HUES48 (cell line): ENCODE data around the gene MLC1.

Experiments used
- H3K27ac ChIP-seq: one replicate; pipeline ENCODE4 v1.7.0; 2013; ENCODE audit warnings: low read depth, low read length, inconsistent platforms
- H3K27me3 ChIP-seq: 2 replicates; pipeline ENCODE4 v1.6.1; 2013; ENCODE audit warnings: mild to moderate bottlenecking, low read length; ENCODE audit not compliant: control insufficient read depth, insufficient read depth
- H3K36me3 ChIP-seq: 2 replicates; pipeline ENCODE4 v1.6.1; 2013; ENCODE audit warnings: low read length; ENCODE audit not compliant: control insufficient read depth, insufficient read depth
- H3K4me1 ChIP-seq: 2 replicates; pipeline ENCODE4 v1.6.1; 2013; ENCODE audit warnings: mild to moderate bottlenecking, low read length; ENCODE audit not compliant: control insufficient read depth, insufficient read depth
- H3K4me3 ChIP-seq: 2 replicates; pipeline ENCODE4 v1.5.1; 2013; ENCODE audit warnings: mild to moderate bottlenecking, low read depth, low read length
- H3K9ac ChIP-seq: 2 replicates; pipeline ENCODE4 v1.6.1; 2013; ENCODE audit warnings: mild to moderate bottlenecking, low read depth, low read length, moderate library complexity
- H3K9me3 ChIP-seq: 2 replicates; pipeline ENCODE4 v1.6.1; 2013; ENCODE audit warnings: low read length; ENCODE audit not compliant: control insufficient read depth, insufficient read depth

Gene MLC1

DNA sequence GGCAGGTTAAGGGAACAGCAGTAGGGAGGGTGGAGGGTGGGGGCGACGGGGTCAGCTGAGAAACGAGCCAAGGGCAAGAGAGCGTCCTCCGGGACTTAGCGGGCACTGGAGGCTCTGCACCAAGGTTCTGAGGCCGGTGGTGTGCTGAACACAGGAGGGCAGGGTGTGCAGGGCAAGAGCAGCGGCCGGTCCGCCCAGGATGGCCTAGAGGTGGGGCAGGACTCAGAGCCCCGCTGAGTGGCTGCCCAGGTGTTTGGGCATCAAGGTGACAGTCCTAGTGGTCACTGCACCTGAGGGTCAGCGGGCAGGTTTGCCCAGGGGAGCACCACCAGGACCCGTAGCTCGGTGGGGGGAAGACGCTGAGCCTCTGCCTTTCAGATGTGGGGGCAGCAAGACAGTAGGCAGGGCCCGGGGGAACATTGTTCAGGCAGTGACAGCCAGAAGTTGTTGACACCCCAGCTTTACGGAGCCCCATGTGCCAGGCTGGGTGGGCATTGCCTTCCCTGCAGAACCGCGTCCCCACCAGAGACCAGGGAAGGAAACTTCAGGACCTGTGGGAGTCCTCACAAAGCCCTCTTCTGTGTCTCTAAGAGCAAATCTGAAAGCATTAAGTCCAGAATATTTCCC lies 22.6 kb downstream of the MLC1 start:
- H3K36me3 ChIP-seq, result no peaks in the 10 kb centered on the region
- no peak overlapping the region for H3K4me3 ChIP-seq
- no peaks in the 10 kb centered on the region for H3K9me3 ChIP-seq
- peaks cover 24% of the 10 kb centered on the region for H3K27me3 ChIP-seq
- no peak overlapping the region for H3K9ac ChIP-seq
- H3K4me1 ChIP-seq, result peaks cover 2% of the 10 kb centered on the region
- H3K27ac ChIP-seq, result no peak overlapping the region

DNA sequence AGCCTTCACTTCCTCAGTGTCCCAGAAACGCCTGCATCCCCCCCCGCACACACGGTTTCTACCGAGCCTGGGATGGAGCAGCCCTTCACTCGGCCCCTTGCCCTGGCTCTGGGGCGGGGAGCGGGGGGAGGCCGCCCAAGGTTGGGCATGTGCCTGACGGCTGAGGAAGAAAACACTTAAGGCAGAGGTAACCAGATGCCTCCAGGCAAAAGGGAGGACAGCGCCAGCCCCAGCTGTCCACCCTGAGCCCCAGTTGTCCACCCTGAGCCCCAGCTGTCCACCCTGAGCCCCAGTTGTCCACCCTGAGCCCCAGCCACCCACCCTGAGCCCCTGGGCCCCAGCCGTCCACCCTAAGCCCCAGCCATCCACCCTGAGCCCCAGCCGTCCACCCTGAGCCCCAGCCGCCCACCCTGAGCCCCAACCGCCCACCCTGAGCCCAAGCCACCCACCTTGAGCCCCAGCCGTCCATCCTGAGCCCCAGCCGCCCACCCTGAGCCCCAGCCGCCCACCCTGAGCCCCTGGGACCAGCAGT lies 23.3 kb downstream of the MLC1 start:
- peaks cover 2% of the 10 kb centered on the region for H3K4me1 ChIP-seq
- H3K27me3 ChIP-seq, result peaks cover 26% of the 10 kb centered on the region
- no peak overlapping the region for H3K9ac ChIP-seq
- H3K9me3 ChIP-seq, result no peaks in the 10 kb centered on the region
- no peak overlapping the region for H3K27ac ChIP-seq
- H3K36me3 ChIP-seq, result no peaks in the 10 kb centered on the region
- H3K4me3 ChIP-seq, result no peak overlapping the region

DNA sequence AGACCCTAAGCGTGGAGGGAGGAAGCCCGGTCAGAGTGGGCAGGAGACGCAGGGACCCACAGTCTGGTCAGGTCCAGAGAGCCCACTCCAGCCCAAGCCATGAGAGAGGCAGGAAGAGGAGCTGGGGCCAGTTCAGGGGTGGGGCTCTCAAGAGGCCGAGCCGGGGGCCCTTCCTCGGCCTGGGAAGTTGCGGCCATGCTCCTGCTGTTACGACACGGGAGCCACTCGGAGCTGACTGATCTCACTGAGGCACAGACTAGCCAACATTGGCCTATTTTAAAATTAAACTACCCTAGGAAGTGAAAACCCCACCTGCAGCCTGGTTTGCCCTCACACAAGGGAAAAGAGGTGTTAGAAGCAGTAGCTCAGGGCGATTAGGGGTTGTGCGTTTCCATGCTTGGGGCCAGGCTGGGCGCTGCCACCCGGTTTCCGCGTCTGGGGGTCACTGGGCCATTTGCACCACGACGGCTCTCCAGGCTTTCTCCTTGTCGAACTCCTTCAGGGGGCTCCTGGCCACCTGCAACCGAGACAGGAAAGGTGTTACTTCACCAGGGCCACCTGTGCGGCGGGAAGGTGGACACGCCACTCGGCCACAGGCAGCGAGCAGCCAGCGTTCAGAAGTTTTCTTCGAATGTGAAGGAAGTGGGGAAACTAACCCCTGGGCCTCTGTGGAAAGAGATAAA lies 23.9 kb downstream of the MLC1 start:
- no peak overlapping the region for H3K9ac ChIP-seq
- no peak overlapping the region for H3K27ac ChIP-seq
- peaks cover 26% of the 10 kb centered on the region for H3K27me3 ChIP-seq
- H3K4me1 ChIP-seq, result peaks cover 2% of the 10 kb centered on the region
- H3K9me3 ChIP-seq, result no peaks in the 10 kb centered on the region
- no peak overlapping the region for H3K4me3 ChIP-seq
- no peaks in the 10 kb centered on the region for H3K36me3 ChIP-seq

DNA sequence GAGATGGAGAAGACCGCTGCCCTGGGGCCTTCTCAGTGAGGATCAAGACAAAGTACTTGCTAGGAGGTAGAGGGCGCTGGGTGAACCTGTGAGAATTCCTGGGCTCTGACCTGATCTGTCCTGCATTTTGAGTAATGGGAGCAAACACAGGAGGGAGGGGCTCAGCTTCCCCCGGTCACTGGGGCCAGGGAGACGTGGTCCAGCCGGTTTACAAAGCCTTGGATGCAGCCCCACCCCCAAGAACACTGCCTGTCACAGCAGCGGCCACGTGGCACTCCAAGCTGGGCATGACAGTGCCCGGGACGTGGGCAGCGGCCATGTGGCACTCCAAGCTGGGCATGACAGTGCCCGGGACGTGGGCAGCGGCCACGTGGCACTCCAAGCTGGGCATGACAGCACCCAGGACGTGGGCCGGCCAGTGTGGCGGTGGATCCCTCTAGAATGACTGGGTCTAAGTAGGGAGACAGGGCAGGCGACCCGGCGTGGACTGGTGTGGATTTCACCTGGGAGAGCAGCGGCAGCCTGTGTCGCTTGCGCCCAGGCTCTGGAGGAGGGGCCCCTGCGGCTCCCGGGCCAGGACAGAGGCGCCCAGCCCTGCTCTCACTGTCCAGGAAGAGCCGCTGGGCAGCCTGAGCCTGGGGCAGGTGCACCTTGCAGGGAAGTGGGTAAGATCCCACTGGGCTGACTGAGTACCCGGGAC lies 24.6 kb downstream of the MLC1 start:
- H3K9me3 ChIP-seq, result no peaks in the 10 kb centered on the region
- no peak overlapping the region for H3K27ac ChIP-seq
- peaks cover 2% of the 10 kb centered on the region for H3K4me1 ChIP-seq
- no peak overlapping the region for H3K4me3 ChIP-seq
- H3K9ac ChIP-seq, result no peak overlapping the region
- no peaks in the 10 kb centered on the region for H3K36me3 ChIP-seq
- peaks cover 26% of the 10 kb centered on the region for H3K27me3 ChIP-seq

DNA sequence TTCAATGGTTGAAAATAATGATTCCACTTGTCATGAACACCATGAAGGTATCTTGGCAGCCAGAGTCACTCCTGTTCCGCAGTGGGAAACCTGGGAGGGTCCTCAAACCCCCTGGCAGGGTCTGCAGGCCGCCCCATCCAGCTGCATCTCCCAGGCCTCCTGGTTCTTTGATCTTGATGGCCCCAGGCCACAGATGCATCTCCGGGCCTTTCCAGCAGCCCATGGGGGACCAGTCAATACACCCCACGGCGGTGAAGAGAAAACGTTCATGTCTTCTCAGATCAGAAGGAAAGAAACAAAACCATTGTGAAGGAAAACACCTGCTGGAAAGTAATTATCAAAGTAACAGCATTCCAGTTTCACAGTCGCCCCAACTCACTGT lies 25.4 kb downstream of the MLC1 start:
- H3K4me1 ChIP-seq, result peaks cover 2% of the 10 kb centered on the region
- no peak overlapping the region for H3K4me3 ChIP-seq
- no peak overlapping the region for H3K27ac ChIP-seq
- peaks cover 26% of the 10 kb centered on the region for H3K27me3 ChIP-seq
- H3K36me3 ChIP-seq, result no peaks in the 10 kb centered on the region
- no peak overlapping the region for H3K9ac ChIP-seq
- H3K9me3 ChIP-seq, result no peaks in the 10 kb centered on the region

DNA sequence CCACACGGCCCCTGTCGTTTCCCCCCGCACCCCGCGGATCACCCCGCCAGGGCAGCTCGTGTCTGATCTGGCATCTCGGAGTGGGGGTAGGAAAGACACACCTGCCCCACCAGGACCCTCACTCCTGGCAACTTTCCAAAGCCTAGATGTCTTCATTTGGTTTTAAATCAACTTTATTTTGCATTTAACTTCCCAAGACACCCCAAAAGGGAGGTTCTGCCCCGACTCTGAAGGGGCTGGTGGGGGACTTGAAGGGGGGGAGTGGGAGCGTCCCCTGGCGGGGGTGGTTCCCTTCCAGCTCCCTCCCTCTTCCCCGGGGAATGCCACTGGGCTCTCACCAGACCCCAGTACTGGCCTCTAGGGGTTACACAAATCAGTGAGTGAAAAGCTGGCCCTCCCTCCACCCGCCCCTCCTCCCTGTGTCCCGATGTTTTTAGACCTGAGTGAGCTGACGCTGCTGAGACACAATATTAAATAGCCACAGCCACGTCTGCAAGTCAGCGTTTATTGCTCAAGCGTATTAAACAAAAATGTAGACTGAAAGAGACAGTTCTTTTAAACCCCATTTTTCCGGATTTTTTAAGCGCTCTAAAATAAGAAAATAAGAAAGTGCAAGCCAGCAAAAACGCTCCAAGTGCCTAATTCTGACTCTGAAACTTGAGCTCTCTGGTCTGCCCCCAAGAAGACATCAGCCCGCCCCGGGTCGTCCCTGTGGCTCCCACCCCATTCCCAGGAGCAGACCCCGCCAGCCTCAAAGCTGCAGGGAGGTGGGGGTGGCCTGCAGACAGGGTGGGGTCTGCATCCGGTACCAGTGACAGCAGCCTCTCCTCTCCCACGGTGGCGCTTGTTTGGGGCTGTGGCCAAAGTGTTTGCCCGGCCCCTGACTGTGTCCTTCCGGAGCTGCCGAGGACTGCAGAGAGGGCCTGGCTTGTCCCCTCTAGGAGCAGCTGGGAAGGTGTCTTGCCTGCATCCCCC lies 26.0 kb downstream of the MLC1 start:
- peak overlapping the region; percentile 58 for H3K4me3 ChIP-seq
- H3K9me3 ChIP-seq, result no peaks in the 10 kb centered on the region
- H3K4me1 ChIP-seq, result peaks cover 2% of the 10 kb centered on the region
- H3K27ac ChIP-seq, result no peak overlapping the region
- no peak overlapping the region for H3K9ac ChIP-seq
- H3K36me3 ChIP-seq, result no peaks in the 10 kb centered on the region
- H3K27me3 ChIP-seq, result peaks cover 26% of the 10 kb centered on the region

DNA sequence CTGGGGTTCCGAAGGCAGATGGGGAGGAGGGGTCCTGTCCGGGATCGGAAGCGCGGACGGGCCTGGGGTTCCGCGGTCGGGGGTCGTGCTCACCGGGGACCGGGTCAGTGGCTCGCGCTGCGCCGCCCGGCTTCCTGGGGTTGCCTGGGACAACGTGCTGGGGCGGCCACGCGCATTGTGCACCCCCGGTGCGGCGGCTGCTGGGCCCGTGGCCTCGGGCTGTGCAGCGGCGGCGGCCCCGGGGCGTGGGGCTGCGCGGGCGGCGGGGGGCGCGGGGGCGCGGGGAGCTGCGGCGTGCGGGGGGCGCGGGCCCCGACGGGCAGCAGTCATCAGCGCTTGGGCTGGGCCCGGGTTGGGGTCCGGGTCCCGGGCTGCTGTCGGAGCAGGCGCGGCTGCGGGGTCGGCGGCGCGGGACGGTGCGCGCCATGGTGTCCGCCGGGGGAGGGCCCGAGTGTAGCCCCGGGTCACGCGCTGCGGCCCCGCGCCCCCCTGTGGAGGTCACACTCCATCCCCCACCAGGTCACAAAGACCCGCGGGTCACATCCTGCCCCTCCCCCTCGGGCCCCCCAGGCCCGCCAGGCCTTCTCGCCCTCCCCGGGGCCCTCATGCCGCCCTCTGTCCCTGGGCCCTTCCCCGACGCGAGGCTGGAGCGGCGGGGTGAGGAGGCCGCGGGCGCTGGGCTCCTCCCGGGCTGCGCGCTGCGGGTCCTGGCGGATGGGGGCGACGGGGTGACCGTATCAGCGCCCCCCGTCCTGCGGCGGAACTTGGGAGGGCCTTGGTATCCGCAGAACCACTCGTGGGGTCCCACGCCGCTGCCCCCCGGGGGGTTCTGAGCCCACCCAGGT lies 26.9 kb downstream of the MLC1 start, which contains the start of gene TTLL8:
TSS of gene TTLL8 (minus strand) at position 238 of the 845 bp plus-strand sequence.
- no peaks in the 10 kb centered on the region for H3K9me3 ChIP-seq
- H3K9ac ChIP-seq, result no peak within 1 kb of the TSS
- peaks cover 26% of the 10 kb centered on the region for H3K27me3 ChIP-seq
- H3K36me3 ChIP-seq, result no peaks in the 10 kb centered on the region
- no peak within 1 kb of the TSS for H3K27ac ChIP-seq
- peak within 1 kb of the TSS; percentile 58 for H3K4me3 ChIP-seq
- peaks cover 2% of the 10 kb centered on the region for H3K4me1 ChIP-seq

DNA sequence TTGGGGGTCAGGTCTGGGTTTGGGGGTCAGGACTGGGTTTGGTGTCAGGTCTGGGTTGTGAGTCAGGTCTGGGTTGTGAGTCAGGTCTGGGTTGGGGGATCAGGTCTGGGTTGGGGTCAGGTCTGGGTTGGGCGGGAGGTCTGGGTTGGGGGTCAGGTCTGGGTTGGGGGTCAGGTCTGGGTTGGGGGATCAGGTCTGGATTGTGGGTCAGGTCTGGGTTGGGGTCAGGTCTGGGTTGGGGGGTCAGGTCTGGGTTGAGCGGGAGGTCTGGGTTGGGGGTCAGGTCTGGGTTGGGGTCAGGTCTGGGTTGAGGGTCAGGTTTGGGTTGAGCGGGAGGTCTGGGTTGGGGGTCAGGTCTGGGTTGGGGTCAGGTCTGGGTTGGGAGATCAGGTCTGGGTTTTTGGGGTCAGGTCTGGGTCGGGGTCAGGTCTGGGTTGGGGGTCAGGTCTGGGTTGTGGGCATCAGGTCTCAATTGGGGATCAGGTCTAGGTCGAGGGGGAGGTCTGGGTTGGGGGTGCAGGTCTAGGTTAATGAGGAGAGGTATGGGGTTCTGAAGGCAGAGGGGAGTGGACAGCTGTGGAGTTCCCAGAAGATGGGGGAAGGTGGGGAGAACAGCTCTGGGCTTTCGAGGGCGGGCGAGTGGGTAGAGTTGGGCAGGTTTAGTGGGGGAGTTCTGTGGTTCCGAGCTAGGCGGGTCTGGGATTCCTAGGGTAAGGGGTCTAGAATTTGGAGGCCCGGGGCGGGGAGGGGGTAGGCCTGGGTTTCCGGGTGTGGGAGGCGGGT lies 27.8 kb downstream of the MLC1 start:
- H3K9me3 ChIP-seq, result no peaks in the 10 kb centered on the region; the same call in 1 of the 2 replicates
- H3K27ac ChIP-seq, result no peak overlapping the region
- peaks cover 2% of the 10 kb centered on the region for H3K4me1 ChIP-seq
- no peaks in the 10 kb centered on the region for H3K36me3 ChIP-seq
- H3K27me3 ChIP-seq, result peaks cover 26% of the 10 kb centered on the region
- no peak overlapping the region for H3K4me3 ChIP-seq
- H3K9ac ChIP-seq, result no peak overlapping the region

DNA sequence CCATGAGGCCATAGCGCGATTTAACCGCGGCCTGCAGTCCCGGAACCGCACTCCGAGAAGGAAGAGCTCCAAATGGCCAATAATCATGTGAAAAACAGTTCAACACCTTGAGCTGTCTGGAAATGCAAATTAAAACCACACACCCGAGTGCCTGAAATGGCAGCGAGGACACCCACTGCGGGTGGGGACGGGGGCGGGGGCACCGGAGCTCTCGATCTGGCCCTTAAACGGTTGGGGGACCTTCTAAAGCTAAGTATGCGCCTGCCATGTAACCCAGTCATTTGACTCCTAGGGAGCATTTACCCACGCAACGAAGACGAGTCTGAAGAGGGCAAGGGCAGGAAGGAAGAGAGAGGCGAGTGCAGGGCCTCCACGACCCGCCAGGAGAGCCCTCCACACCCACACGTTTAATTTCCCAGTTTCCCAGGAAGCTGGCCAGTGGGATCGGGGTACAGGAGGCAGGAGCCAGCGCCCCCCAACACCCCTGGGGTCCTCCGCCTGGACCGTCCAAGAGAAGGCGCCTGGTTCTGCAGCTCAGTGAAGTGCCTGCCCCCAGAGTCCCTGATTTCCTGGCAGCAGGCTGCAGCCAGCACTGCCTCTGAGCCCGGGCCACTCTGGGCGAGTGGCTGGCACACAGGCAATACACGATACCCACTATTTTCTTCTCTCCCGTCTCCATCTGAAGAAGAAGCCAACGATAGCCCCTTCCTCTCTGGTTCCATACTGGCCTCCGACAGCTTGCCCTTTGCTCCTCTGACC lies 28.8 kb downstream of the MLC1 start:
- H3K9ac ChIP-seq, result no peak overlapping the region
- H3K27me3 ChIP-seq, result peaks cover 26% of the 10 kb centered on the region
- no peak overlapping the region for H3K27ac ChIP-seq
- H3K4me1 ChIP-seq, result peaks cover 2% of the 10 kb centered on the region
- no peak overlapping the region for H3K4me3 ChIP-seq
- H3K9me3 ChIP-seq, result no peaks in the 10 kb centered on the region; the same call in 1 of the 2 replicates
- no peaks in the 10 kb centered on the region for H3K36me3 ChIP-seq
